ENCODE results near the gene ATP6V1G2.
"Not testable (repeated sequence)": the region's sequence is repeated elsewhere in the genome, so short reads cannot be mapped to it uniquely, and the experiment has no call there.

ATP6V1G2 gene

GRCh38 chr6:31510007-31510406 lies 36.4 kb downstream of the ATP6V1G2 start:
- no peak for DNase-seq (ENCODE audit: insufficient read length)
- no peak for TF ChIP-seq TAF1 (IDR thresholded peaks at IDR 0.05; ENCODE audit: borderline replicate concordance, low read depth, low read length)
- TF ChIP-seq POLR2AphosphoS5 (IDR thresholded peaks at IDR 0.05; ENCODE audit: low read depth, low read length) = no peak
- TF ChIP-seq POLR2A (IDR thresholded peaks at IDR 0.05; ENCODE audit: low read depth, low read length) = no peak
- FAIRE-seq = no peak

- FAIRE-seq; DNase-seq (ENCODE audit: insufficient read length): not testable (repeated sequence)
These were observed 37.4 kb downstream of the ATP6V1G2 start for GRCh38 chr6:31509036-31509435.

GRCh38 chr6:31502586-31502985 lies 43.8 kb downstream of the ATP6V1G2 start:
- FAIRE-seq = no peak
- TF ChIP-seq POLR2AphosphoS5 (IDR thresholded peaks at IDR 0.05; ENCODE audit: low read depth, low read length) = no peak
- TF ChIP-seq TAF1 (IDR thresholded peaks at IDR 0.05; ENCODE audit: borderline replicate concordance, low read depth, low read length) = no peak
- TF ChIP-seq POLR2A (IDR thresholded peaks at IDR 0.05; ENCODE audit: low read depth, low read length) = no peak

GRCh38 chr6:31499648-31500047 lies 46.8 kb downstream of the ATP6V1G2 start:
- peak; percentile 42 for FAIRE-seq
- DNase-seq (ENCODE audit: insufficient read length) = not testable (repeated sequence)

More at GRCh38 chr6:31502586-31502985, 43.8 kb downstream of the ATP6V1G2 start:
- no peak for DNase-seq (ENCODE audit: insufficient read length)

- TF ChIP-seq POLR2A (IDR thresholded peaks at IDR 0.05; ENCODE audit: low read depth, low read length) = no peak
- no peak for TF ChIP-seq TAF1 (IDR thresholded peaks at IDR 0.05; ENCODE audit: borderline replicate concordance, low read depth, low read length)
- TF ChIP-seq POLR2AphosphoS5 (IDR thresholded peaks at IDR 0.05; ENCODE audit: low read depth, low read length) = no peak
- no peak for FAIRE-seq
These were observed 47.7 kb downstream of the ATP6V1G2 start for GRCh38 chr6:31498748-31499147.

GRCh38 chr6:31497531-31498476 lies 48.6 kb downstream of the ATP6V1G2 start, which contains the start of gene MICB:
Gene MICB (plus strand): TSS chr6:31498145. CDS start chr6:31498194, 49 bp downstream.
- TF ChIP-seq POLR2A (IDR thresholded peaks at IDR 0.05; ENCODE audit: low read depth, low read length) (no peak; the same call in 1 of the 2 replicates), POLR2AphosphoS5 (IDR thresholded peaks at IDR 0.05; ENCODE audit: low read depth, low read length) (0 out of 2 replicates have a peak, but pooled peaks have one; percentile 26), TAF1 (IDR thresholded peaks at IDR 0.05; ENCODE audit: borderline replicate concordance, low read depth, low read length) (peak; percentile 82; the same call in 1 of the 2 replicates)
- FAIRE-seq (peak; percentile 91), DNase-seq (ENCODE audit: insufficient read length) (peak; percentile 75)

More at GRCh38 chr6:31498748-31499147, 47.7 kb downstream of the ATP6V1G2 start:
- no peak for DNase-seq (ENCODE audit: insufficient read length)

GRCh38 chr6:31496826-31497225 lies 49.6 kb downstream of the ATP6V1G2 start:
- not testable (repeated sequence) for FAIRE-seq; DNase-seq (ENCODE audit: insufficient read length)

GRCh38 chr6:31495580-31495979 lies 50.8 kb downstream of the ATP6V1G2 start:
- DNase-seq (ENCODE audit: insufficient read length) = no peak
- FAIRE-seq = no peak

More at GRCh38 chr6:31495580-31495979, 50.8 kb downstream of the ATP6V1G2 start:
- TF ChIP-seq POLR2AphosphoS5 (IDR thresholded peaks at IDR 0.05; ENCODE audit: low read depth, low read length) (no peak), TAF1 (IDR thresholded peaks at IDR 0.05; ENCODE audit: borderline replicate concordance, low read depth, low read length) (no peak), POLR2A (IDR thresholded peaks at IDR 0.05; ENCODE audit: low read depth, low read length) (no peak)

All from GM12892 (cell line).